ENCODE measurements around the gene TMBIM1.

GRCh38 chr2:218291318-218292047 is 820 bp downstream of the TMBIM1 start:
- TF ChIP-seq EP300 (IDR thresholded peaks at IDR 0.05) = no peak
- TF ChIP-seq CTCF (IDR thresholded peaks at IDR 0.05) = no peak
- TF ChIP-seq POLR2A (IDR thresholded peaks at IDR 0.05) = no peak
